Brain microvascular endothelial cell (primary cell): ENCODE data around the gene DOCK2.

Experiments
- DNase-seq: peaks from one replicate; pipeline ENCODE4 v3.0.0-alpha.2; 2020
- H3K27ac ChIP-seq: fragments of 250-450 bp; sonication (Bioruptor Pico); 2 replicates; pipeline ENCODE4 v1.5.1; 2020; ENCODE audit warnings: mild to moderate bottlenecking, moderate library complexity
- H3K27me3 ChIP-seq: fragments of 250-450 bp; sonication (Bioruptor Pico); replicated peaks from 2 replicates; pipeline ENCODE4 v1.5.1; 2020; ENCODE audit warnings: mild to moderate bottlenecking
- H3K36me3 ChIP-seq: fragments of 250-450 bp; sonication (Bioruptor Pico); replicated peaks from 2 replicates; pipeline ENCODE4 v1.5.1; 2020; ENCODE audit warnings: mild to moderate bottlenecking
- H3K4me3 ChIP-seq: 2 replicates; pipeline ENCODE4 v1.5.1; 2011; ENCODE audit warnings: low read depth, mild to moderate bottlenecking, control low read depth, low read length, moderate library complexity
- in situ Hi-C: cut with HindIII; loops from 2 replicates; pipeline ENCODE4 v1.10.0; 2017; ENCODE audit warnings: low sequenced_read_pairs, low pct_ligation_motif_present
- TF ChIP-seq, protein P1 (sequence below): IDR thresholded peaks from 2 replicates; pipeline ENCODE4 v1.5.1; 2011; ENCODE audit warnings: low read depth, mild to moderate bottlenecking, moderate library complexity, low read length, control low read depth, inconsistent platforms; ENCODE audit errors: missing control alignments

The DOCK2 gene

DNA sequence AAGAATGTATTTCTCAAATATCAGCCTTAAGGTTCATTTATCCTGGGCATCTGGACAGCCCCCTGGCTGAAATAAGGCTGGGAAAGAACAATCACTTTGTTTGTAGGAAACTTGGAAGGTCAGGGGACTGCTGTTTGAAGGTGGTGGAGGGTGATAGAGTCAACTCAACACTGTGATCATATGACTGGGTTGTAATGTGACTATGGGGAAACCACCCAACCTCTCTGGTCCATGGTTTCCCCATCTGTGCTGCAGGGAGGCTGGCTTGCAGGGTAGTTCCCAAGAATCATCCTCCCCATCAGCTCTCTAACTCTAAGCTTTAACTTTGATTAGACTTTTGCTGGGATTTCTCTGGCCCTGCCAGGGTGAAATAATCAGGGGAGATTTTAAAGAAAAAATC is 333.3 kb downstream of the DOCK2 start:
- no peak for DNase-seq
- Histone ChIP-seq H3K4me3 (no peak overlapping the region), H3K36me3 (no peaks in the 10 kb centered on the region), H3K27me3 (no peaks in the 10 kb centered on the region), H3K27ac (no peak overlapping the region)
- in situ Hi-C loops: no loop called here
- TF ChIP-seq, protein P1, sequence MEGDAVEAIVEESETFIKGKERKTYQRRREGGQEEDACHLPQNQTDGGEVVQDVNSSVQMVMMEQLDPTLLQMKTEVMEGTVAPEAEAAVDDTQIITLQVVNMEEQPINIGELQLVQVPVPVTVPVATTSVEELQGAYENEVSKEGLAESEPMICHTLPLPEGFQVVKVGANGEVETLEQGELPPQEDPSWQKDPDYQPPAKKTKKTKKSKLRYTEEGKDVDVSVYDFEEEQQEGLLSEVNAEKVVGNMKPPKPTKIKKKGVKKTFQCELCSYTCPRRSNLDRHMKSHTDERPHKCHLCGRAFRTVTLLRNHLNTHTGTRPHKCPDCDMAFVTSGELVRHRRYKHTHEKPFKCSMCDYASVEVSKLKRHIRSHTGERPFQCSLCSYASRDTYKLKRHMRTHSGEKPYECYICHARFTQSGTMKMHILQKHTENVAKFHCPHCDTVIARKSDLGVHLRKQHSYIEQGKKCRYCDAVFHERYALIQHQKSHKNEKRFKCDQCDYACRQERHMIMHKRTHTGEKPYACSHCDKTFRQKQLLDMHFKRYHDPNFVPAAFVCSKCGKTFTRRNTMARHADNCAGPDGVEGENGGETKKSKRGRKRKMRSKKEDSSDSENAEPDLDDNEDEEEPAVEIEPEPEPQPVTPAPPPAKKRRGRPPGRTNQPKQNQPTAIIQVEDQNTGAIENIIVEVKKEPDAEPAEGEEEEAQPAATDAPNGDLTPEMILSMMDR: no peak

DNA sequence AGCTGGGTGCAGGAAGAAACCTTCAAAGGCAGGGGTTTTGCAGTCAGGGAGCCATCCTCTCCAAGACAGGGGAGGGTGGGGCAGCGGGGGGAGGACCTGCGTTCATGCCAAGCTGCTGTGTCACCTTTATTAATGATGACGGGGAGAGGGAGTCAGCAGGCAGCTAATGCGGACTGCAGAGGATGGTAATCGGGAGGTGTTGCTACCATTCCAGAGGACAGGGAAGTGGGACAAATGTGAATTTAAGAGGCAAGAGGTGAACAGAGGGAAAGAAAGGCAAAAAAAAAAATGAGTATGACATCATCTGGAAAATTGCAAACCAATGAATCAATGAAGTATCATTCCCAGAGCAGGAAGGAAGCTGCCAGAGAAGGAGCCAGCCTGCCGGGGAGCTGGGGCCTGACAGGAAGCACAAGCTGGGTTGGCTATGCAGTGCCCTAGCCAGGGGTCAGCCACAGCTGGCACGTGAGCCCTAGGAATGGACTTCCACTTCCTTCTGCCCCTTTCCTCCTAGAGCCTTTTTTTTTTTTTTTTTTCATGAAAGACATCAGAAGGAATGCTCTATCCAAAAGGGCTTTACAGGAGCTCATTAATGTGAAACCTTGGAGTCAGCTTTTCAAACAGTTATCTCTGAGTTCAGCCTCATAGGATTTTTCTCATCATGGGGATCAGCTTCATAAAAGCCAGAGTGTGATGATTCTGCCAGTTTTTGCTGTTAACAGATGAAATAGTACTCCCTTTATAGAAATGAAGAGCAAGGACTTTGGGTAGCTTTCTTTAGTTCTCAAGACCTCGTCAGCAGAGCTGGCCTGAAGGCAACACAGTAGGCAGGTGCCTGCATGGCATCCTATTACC is 334.1 kb downstream of the DOCK2 start:
- peak; percentile 58 for DNase-seq
- in situ Hi-C loops: no loop called here
- peak overlapping the region; percentile 22 for H3K27ac ChIP-seq
- no peaks in the 10 kb centered on the region for H3K27me3 ChIP-seq
- no peak overlapping the region for H3K4me3 ChIP-seq
- TF ChIP-seq, protein P1: no peak
- no peaks in the 10 kb centered on the region for H3K36me3 ChIP-seq

DNA sequence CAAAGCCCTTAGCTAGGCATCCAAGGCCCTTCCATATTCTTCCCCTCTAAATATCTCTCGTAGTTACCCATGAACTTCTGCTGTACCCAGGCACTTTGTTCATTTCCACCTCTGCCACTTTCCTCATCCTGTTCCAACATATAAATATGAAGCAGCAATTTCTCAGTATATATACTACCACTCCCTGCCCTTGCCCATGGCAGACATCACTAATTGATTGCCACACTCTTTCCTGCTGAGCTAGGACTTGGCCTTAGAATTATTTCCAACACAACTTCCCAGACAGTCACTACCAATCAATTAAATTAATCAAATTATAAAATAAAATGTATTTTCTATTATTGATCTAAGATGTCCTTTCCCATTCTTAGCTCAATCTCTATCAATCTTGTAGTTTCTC is 334.7 kb downstream of the DOCK2 start:
- DNase-seq: no peak
- H3K27ac ChIP-seq: peak overlapping the region; percentile 22

DNA sequence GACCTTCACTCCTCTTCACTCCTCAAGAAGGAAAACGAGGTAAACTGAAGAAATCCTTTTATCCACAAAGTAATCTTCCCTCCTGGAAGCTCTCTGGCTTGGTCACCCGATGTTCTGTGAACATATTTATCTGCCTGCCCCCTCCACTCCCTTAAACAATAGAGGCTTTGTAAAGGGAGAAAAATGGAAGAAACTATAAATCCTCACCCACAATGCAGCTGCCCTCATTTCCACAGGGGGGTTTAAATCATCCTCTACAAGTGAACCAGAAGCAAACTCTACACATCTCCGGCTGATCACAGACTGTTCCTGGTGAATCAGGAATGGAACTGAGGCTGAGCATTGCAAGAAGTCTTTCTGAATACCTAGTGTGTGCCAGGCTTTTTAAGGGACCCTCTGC is 336.0 kb downstream of the DOCK2 start:
- H3K4me3 ChIP-seq: no peak overlapping the region
- H3K27me3 ChIP-seq: no peaks in the 10 kb centered on the region
- in situ Hi-C loops: no loop called here
- no peak for DNase-seq
- H3K27ac ChIP-seq: no peak overlapping the region
- H3K36me3 ChIP-seq: no peaks in the 10 kb centered on the region
- TF ChIP-seq, protein P1: no peak

More for the DNA sequence above, 334.7 kb downstream of the DOCK2 start:
- Histone ChIP-seq H3K27me3 (no peaks in the 10 kb centered on the region), H3K4me3 (no peak overlapping the region), H3K36me3 (no peaks in the 10 kb centered on the region)
- TF ChIP-seq, protein P1: no peak
- in situ Hi-C loops: no loop called here

DNA sequence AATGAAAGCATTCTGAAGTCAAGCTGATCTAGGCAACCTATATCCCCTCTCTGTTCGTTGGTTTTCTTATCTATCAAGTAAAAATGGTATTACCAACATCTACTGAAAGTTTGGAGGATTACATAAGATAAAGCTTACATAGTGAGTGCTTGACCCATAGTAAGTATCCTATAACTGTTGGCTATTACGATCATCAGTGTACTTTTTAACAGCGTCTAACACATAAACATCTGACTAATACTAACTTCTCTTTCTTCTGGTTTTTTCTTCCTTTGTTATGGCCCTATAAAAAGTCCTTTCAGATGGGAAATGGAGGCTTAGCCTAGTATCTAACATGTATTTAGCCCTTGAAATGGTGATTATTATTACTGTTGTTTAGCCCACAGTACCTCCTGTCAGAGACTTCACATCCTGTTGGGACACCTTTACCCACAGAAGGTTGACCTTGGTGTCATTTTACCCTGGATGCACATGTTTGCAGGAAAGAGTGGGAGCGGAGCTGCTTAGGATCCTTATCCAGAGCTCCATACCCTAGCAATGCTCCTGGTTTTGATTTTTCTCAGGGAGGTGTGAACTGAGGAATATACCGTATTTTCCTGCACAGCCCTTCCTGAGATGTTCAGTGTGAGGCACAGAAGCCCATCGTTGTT is 337.2 kb downstream of the DOCK2 start:
- in situ Hi-C loops: no loop called here
- no peak overlapping the region for H3K27ac ChIP-seq
- no peaks in the 10 kb centered on the region for H3K27me3 ChIP-seq
- DNase-seq: no peak
- H3K4me3 ChIP-seq: no peak overlapping the region
- TF ChIP-seq, protein P1: no peak
- H3K36me3 ChIP-seq: no peaks in the 10 kb centered on the region
